ENCODE measurements around the gene CARMIL1. TPM values are rescaled to one million over a fixed set of nuclear protein-coding genes. Genes with fewer than 3 reads are reported as not detected.

CARMIL1 gene
- total and polyA plus RNA-seq, 8 donors: 5.9 to 9.4 (median 7.8) TPM

GRCh38 chr6:25601800-25602673, 322.9 kb downstream of the CARMIL1 start:
- no peaks in the 10 kb centered on the region for H3K9me3 ChIP-seq
- TF ChIP-seq CTCF (IDR thresholded peaks at IDR 0.05): peak in 3 of 4 donors; percentile 33 to 50 (median 36)
- WGBS, 2 donors: 13 to 20% methylated on average over 4 of the region's 4 CpGs
- H3K4me1 ChIP-seq: no peaks in the 10 kb centered on the region
- no peak overlapping the region for H3K27ac ChIP-seq
- no peak overlapping the region for H3K4me3 ChIP-seq
- intact Hi-C loops (cut with DNase I): loop anchor here in 1 of 3 donors (5.0 kb wide), 1 partner anchor 330 kb away; no protein-coding TSS in a partner anchor
- no peaks in the 10 kb centered on the region for H3K27me3 ChIP-seq
- ATAC-seq: peak; percentile 63 to 80 (median 72)
- peak; percentile 95 for FAIRE-seq
- no peak for DNase-seq
- H3K36me3 ChIP-seq: no peaks in the 10 kb centered on the region

- H3K9me3 ChIP-seq: no peaks in the 10 kb centered on the region
- intact Hi-C loops (cut with DNase I): loop anchor here in 1 of 3 donors (5.0 kb wide), 1 partner anchor 330 kb away; no protein-coding TSS in a partner anchor
These were observed 323.5 kb downstream of the CARMIL1 start for GRCh38 chr6:25602674-25602982.

GRCh38 chr6:25603251-25603650, 324.1 kb downstream of the CARMIL1 start:
- H3K4me3 ChIP-seq: no peak overlapping the region
- H3K27ac ChIP-seq: no peak overlapping the region
- no peak for TF ChIP-seq CTCF (IDR thresholded peaks at IDR 0.05)
- no peak for ATAC-seq
- WGBS, 2 donors: 93 to 94% methylated on average over 1 of the region's 1 CpG
- H3K4me1 ChIP-seq: no peaks in the 10 kb centered on the region
- no peaks in the 10 kb centered on the region for H3K27me3 ChIP-seq
- H3K36me3 ChIP-seq: no peaks in the 10 kb centered on the region
- no peak for FAIRE-seq
- no peak for DNase-seq
- H3K9me3 ChIP-seq: no peaks in the 10 kb centered on the region
- intact Hi-C loops (cut with DNase I): loop anchor here in 1 of 3 donors (5.0 kb wide), 1 partner anchor 331 kb away; no protein-coding TSS in a partner anchor

More at GRCh38 chr6:25602674-25602982, 323.5 kb downstream of the CARMIL1 start:
- ATAC-seq (no peak), DNase-seq (no peak), FAIRE-seq (no peak)
- Histone ChIP-seq H3K27me3 (no peaks in the 10 kb centered on the region), H3K4me1 (no peaks in the 10 kb centered on the region), H3K27ac (no peak overlapping the region), H3K36me3 (no peaks in the 10 kb centered on the region), H3K4me3 (no peak overlapping the region)
- TF ChIP-seq CTCF (IDR thresholded peaks at IDR 0.05): no peak
- WGBS, 2 donors: 88 to 95% methylated on average over 1 of the region's 1 CpG

- Histone ChIP-seq H3K4me1 (no peaks in the 10 kb centered on the region), H3K36me3 (no peaks in the 10 kb centered on the region), H3K9me3 (no peaks in the 10 kb centered on the region), H3K27ac (no peak overlapping the region), H3K27me3 (no peaks in the 10 kb centered on the region), H3K4me3 (no peak overlapping the region)
- FAIRE-seq (no peak), DNase-seq (no peak), ATAC-seq (no peak)
- 94 to 95% methylated on average over 11 of the region's 11 CpGs for whole genome bisulfite sequencing, 2 donors
- intact Hi-C loops (cut with DNase I): no loop called here
- TF ChIP-seq CTCF (IDR thresholded peaks at IDR 0.05): no peak
These were observed 327.0 kb downstream of the CARMIL1 start for GRCh38 chr6:25606151-25606550.

Data from pancreas (tissue), 10 donors.